Measurements from ENCODE around the gene JAZF1. TPM values are rescaled to one million over a fixed set of nuclear protein-coding genes. Genes with fewer than 3 reads are reported as not detected.

JAZF1 gene
- total RNA-seq, 1 donor from 2014 or later, result 3.1 TPM

DNA sequence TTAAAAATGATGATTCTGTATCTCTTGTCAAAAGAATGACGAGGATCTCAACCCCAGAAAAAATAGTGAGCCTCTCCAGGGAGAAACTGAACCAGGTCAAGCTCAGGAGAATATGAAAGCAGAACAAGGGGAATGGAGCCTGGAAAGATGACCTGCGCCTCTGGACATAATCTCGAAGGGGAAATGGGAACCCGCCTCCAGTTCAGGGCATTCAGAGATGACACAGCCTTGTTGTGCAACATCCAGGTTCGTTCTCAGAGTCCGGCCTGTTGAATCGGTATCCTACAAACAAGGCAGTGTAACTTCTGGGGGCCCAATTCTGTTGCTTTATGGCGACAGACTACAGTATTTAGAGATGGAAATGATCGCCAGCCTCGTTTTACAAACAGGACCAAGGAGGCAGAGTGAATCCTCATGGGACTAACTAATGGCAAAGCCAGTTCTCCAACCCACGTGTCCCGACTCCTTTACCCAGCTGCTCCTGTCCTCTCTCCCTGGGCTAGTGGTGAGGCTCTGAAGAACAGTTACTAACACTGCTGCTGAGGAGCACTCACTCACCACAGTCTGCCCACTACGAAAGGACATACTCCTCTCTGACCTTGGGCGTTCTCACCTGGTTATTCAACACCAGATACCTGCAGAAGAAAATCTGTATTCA, 67.6 kb downstream of the JAZF1 start:
- TF ChIP-seq, protein P1, sequence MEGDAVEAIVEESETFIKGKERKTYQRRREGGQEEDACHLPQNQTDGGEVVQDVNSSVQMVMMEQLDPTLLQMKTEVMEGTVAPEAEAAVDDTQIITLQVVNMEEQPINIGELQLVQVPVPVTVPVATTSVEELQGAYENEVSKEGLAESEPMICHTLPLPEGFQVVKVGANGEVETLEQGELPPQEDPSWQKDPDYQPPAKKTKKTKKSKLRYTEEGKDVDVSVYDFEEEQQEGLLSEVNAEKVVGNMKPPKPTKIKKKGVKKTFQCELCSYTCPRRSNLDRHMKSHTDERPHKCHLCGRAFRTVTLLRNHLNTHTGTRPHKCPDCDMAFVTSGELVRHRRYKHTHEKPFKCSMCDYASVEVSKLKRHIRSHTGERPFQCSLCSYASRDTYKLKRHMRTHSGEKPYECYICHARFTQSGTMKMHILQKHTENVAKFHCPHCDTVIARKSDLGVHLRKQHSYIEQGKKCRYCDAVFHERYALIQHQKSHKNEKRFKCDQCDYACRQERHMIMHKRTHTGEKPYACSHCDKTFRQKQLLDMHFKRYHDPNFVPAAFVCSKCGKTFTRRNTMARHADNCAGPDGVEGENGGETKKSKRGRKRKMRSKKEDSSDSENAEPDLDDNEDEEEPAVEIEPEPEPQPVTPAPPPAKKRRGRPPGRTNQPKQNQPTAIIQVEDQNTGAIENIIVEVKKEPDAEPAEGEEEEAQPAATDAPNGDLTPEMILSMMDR (conservative IDR thresholded peaks at IDR 0.05), result no peak
- no peaks in the 10 kb centered on the region for H3K9me3 Mint-ChIP-seq
- no peaks in the 10 kb centered on the region for H3K4me1 Mint-ChIP-seq
- no peak overlapping the region for H3K4me3 Mint-ChIP-seq
- no peak overlapping the region for H3K27ac Mint-ChIP-seq (ENCODE audit: unreplicated experiment)
- H3K27me3 Mint-ChIP-seq (ENCODE audit: low read depth), result no peaks in the 10 kb centered on the region
- no peaks in the 10 kb centered on the region for H3K36me3 Mint-ChIP-seq (ENCODE audit: low read depth)
- DNase-seq (ENCODE audit: low read depth, low spot score), result no peak

DNA sequence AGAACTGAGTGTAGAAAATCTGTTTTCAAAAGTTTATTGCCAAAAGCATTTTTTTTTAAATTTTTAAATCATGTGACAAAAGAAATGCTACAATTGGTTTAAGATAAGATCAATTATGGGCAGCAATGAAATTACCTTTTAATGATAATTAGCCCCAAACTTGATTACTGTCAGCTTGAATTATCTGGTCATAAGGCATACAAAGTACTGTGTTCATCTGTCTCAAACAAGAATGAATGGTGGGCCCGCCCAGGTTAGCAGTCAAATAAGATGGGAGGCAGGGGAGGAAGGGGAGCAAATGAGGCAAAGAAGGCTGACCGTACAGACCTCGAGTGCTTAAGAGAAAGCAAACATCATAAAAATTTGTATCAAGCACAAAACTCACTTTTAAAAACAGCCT, 68.1 kb downstream of the JAZF1 start:
- H3K36me3 Mint-ChIP-seq (ENCODE audit: low read depth), result no peaks in the 10 kb centered on the region
- DNase-seq (ENCODE audit: low read depth, low spot score), result no peak
- no peaks in the 10 kb centered on the region for H3K27me3 Mint-ChIP-seq (ENCODE audit: low read depth)
- no peaks in the 10 kb centered on the region for H3K4me1 Mint-ChIP-seq
- no peak overlapping the region for H3K4me3 Mint-ChIP-seq
- no peak overlapping the region for H3K27ac Mint-ChIP-seq (ENCODE audit: unreplicated experiment)
- H3K9me3 Mint-ChIP-seq, result no peaks in the 10 kb centered on the region
- TF ChIP-seq, protein P1 (conservative IDR thresholded peaks at IDR 0.05), result no peak

DNA sequence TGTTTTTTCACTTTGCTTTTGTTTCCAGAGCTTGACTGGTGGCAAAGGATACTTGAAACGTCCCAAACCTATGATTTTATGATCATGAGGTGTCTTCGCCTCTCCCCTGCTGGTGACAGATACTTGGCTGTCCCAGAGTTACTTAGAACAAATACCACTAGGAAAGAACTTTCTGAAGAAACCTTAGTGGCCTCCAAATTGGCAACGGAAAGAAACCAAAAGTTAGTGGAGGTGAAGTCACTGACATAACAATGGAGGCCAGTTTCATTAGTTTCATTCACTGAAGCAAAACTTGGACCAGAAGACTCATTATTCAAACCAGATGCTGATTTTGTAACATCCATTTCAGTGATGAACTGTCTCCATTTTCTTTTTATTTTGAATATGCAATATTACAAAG, 68.6 kb downstream of the JAZF1 start:
- H3K27me3 Mint-ChIP-seq (ENCODE audit: low read depth), result no peaks in the 10 kb centered on the region
- TF ChIP-seq, protein P1 (conservative IDR thresholded peaks at IDR 0.05), result no peak

DNA sequence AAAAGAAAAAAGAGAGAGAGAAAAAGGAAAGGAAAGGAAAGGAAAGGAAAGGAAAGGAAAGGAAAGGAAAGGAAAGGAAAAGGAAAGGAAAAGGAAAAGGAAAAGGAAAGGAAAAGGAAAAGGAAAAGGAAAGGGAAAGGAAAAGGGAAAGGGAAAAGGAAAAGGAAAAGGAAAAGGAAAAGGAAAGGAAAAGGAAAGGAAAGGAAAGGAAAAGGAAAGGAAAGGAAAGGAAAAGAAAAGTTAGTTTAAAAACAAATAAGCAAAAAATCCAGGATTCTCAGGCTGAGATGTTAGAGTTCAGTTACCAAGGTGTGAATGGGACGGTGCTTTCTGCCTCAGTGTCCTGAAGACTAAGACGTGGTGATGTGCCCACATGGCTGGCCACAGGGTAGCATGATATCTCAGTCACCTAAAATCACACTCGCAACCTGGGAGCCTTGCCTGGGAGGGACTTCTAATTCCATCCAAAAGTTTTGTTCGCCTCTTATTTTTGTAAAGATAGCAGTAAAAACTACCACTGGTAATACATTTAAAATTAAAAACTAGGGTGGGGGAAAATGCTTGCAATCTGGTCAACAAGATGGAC, 70.1 kb downstream of the JAZF1 start:
- H3K27me3 Mint-ChIP-seq (ENCODE audit: low read depth), result no peaks in the 10 kb centered on the region
- H3K4me3 Mint-ChIP-seq, result no peak overlapping the region
- DNase-seq (ENCODE audit: low read depth, low spot score), result no peak
- no peaks in the 10 kb centered on the region for H3K4me1 Mint-ChIP-seq
- TF ChIP-seq, protein P1 (conservative IDR thresholded peaks at IDR 0.05), result no peak
- no peaks in the 10 kb centered on the region for H3K9me3 Mint-ChIP-seq
- no peaks in the 10 kb centered on the region for H3K36me3 Mint-ChIP-seq (ENCODE audit: low read depth)
- no peak overlapping the region for H3K27ac Mint-ChIP-seq (ENCODE audit: unreplicated experiment)

More for the DNA sequence above, 68.6 kb downstream of the JAZF1 start:
- no peak for DNase-seq (ENCODE audit: low read depth, low spot score)
- Mint-ChIP-seq H3K36me3 (ENCODE audit: low read depth) (no peaks in the 10 kb centered on the region), H3K4me3 (no peak overlapping the region), H3K4me1 (no peaks in the 10 kb centered on the region), H3K27ac (ENCODE audit: unreplicated experiment) (no peak overlapping the region), H3K9me3 (no peaks in the 10 kb centered on the region)

DNA sequence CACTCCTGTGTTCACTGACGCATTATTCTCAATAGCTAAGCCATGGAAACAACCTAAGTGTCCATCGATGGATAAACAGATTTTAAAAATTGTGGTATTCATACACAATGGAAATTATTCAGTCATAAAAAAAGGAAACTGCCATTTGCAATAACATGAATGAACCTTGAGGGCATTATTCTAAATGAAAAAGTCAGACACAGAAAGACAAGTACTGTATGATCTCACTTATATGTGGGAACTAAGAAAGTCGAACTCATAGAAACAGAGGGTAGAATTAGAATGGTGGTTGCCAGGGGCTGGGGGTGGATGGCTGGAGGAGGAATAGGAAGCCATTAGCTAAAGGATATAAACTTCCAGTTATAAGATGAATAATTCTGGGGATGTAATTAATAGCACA, 71.8 kb downstream of the JAZF1 start:
- TF ChIP-seq, protein P1 (conservative IDR thresholded peaks at IDR 0.05), result no peak
- Mint-ChIP-seq H3K27me3 (ENCODE audit: low read depth) (no peaks in the 10 kb centered on the region), H3K4me3 (no peak overlapping the region), H3K36me3 (ENCODE audit: low read depth) (no peaks in the 10 kb centered on the region), H3K4me1 (no peaks in the 10 kb centered on the region), H3K27ac (ENCODE audit: unreplicated experiment) (no peak overlapping the region), H3K9me3 (no peaks in the 10 kb centered on the region)
- DNase-seq (ENCODE audit: low read depth, low spot score), result no peak
